Activated CD4-positive, alpha-beta T cell treated with anti-CD3 and anti-CD28 coated beads for 36 hours (primary cell): ENCODE results near the gene CYP8B1. TPM values are rescaled to one million over a fixed set of nuclear protein-coding genes. Genes with fewer than 3 reads are reported as not detected.

Experiments used
- ATAC-seq: fragments of 200-7000 bp; cut with Tn5 transposase; one replicate; pipeline ENCODE4 v1.10.0; 2021; ENCODE audit warnings: mild to moderate bottlenecking, moderate library complexity
- CTCF ChIA-PET: fragments of 350-600 bp; sonication (Branson Sonifier 250); formaldehyde crosslinking; loops from one replicate; lab custom pipeline; 2021; ENCODE audit warnings: antibody characterized with exemption; lab: Charles Lee
- POLR2A ChIA-PET: fragments of 350-600 bp; sonication (Branson Sonifier 250); formaldehyde crosslinking; loops from one replicate; lab custom pipeline; 2021; ENCODE audit warnings: antibody characterized with exemption, inconsistent platforms; lab: Charles Lee
- DNase-seq: peaks from one replicate; pipeline ENCODE4 v3.0.0-alpha.2; 2020
- H3K27ac Mint-ChIP-seq: one replicate; pipeline ENCODE4 v1.8.0; 2021; ENCODE audit warnings: mixed read lengths
- H3K27me3 Mint-ChIP-seq: one replicate; pipeline ENCODE4 v1.8.0; 2021; ENCODE audit warnings: mixed read lengths
- H3K36me3 Mint-ChIP-seq: one replicate; pipeline ENCODE4 v1.8.0; 2021; ENCODE audit warnings: low read depth, mixed read lengths
- H3K4me1 Mint-ChIP-seq: one replicate; pipeline ENCODE4 v1.8.0; 2021; ENCODE audit warnings: mixed read lengths
- H3K4me3 Mint-ChIP-seq: one replicate; pipeline ENCODE4 v1.8.0; 2021; ENCODE audit warnings: mild to moderate bottlenecking, moderate library complexity, mixed read lengths
- H3K9me3 Mint-ChIP-seq: one replicate; pipeline ENCODE4 v1.8.0; 2021; ENCODE audit warnings: low read depth, mixed read lengths
- intact Hi-C, 2 experiments: fragments of 100-400 bp; cut with DNase I in 1 of 2; cut with micrococcal nuclease in 1 of 2; formaldehyde crosslinking; loops; one replicate each; pipeline versions ENCODE4 v1.14.2 to v1.15.1; 2022 to 2024; cut with DNase I, micrococcal nuclease
- total RNA-seq, 2 experiments: library from RNA; stranded (reverse); gene quantifications; one replicate each; pipeline ENCODE4 v1.2.3, GENCODE V29; 2021

The CYP8B1 gene
- total RNA-seq, 2 experiments from 2014 or later = not detected

DNA sequence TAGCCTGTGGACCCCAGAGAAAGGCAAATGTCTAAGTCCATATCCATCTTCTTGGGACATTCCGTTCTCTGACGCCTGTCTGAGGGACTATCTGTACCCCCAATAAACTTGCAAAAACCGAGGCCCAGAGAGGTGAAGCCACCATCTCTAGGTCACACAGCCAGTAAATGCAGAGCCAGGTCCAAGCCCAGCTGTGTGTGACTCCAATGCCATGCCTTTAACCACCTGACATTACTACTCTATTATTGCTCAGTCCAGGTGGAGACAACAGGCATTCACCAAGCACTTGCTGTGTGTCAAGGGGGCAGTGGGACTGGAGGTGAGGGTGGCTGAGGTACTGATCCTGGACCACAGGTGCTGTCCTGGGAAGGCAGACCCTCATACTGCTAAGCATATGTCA lies 25.4 kb downstream of the CYP8B1 start:
- Mint-ChIP-seq H3K27ac (no peak overlapping the region), H3K9me3 (no peaks in the 10 kb centered on the region), H3K4me1 (peaks cover 15% of the 10 kb centered on the region), H3K36me3 (no peaks in the 10 kb centered on the region), H3K4me3 (no peak overlapping the region), H3K27me3 (peaks cover 1% of the 10 kb centered on the region)
- ATAC-seq = no peak
- ChIA-PET POLR2A (no interaction called here), CTCF (no interaction called here)
- no peak for DNase-seq
- intact Hi-C loops = no loop called here

- Mint-ChIP-seq H3K27ac (no peak overlapping the region), H3K27me3 (no peaks in the 10 kb centered on the region), H3K4me3 (no peak overlapping the region), H3K36me3 (no peaks in the 10 kb centered on the region), H3K9me3 (no peaks in the 10 kb centered on the region), H3K4me1 (peaks cover 15% of the 10 kb centered on the region)
- ChIA-PET CTCF (no interaction called here), POLR2A (no interaction called here)
- intact Hi-C loops = no loop called here
- DNase-seq = no peak
- ATAC-seq = no peak
These were observed 26.7 kb downstream of the CYP8B1 start for GRCh38 chr3:42849017-42849416.

DNA sequence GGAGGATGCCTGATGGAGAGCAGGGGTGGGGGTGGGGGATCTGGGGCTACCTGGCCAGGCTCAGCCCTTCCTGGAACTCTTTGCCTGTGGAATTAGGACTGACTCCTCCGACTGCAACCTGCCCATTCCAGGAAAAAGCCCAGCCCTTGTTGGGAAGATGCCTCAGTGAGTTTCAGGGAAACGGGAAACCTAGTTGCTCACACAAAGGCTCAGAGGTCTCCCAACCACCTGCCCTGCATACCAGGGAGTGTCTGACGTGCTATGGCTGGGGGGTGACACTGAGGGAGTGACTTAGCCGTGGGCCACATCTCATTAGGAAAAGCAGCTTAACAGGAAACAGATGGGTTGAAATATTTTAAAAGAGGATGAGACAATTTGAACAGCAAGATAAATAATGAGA lies 27.9 kb downstream of the CYP8B1 start:
- Mint-ChIP-seq H3K4me3 (no peak overlapping the region), H3K9me3 (no peaks in the 10 kb centered on the region), H3K36me3 (no peaks in the 10 kb centered on the region), H3K4me1 (peaks cover 15% of the 10 kb centered on the region), H3K27ac (no peak overlapping the region), H3K27me3 (no peaks in the 10 kb centered on the region)
- ATAC-seq (no peak), DNase-seq (no peak)
- intact Hi-C loops = no loop called here
- POLR2A ChIA-PET = no interaction called here
- CTCF ChIA-PET = interaction anchor here (0.6 kb wide), 1 partner anchor 16 kb away, joined by 3 read pairs; no protein-coding TSS in a partner anchor

GRCh38 chr3:42846685-42847522 lies 28.8 kb downstream of the CYP8B1 start:
- ChIA-PET CTCF (interaction anchor here (0.6 to 1.0 kb wide), 2 partner anchors 16 to 95 kb away, joined by 3 to 4 read pairs; no protein-coding TSS in a partner anchor), POLR2A (no interaction called here)
- no peak overlapping the region for H3K4me3 Mint-ChIP-seq
- H3K36me3 Mint-ChIP-seq = no peaks in the 10 kb centered on the region
- H3K9me3 Mint-ChIP-seq = no peaks in the 10 kb centered on the region
- H3K27me3 Mint-ChIP-seq = no peaks in the 10 kb centered on the region
- peaks cover 15% of the 10 kb centered on the region for H3K4me1 Mint-ChIP-seq
- ATAC-seq (peak; percentile 71), DNase-seq (peak; percentile 9)
- intact Hi-C loops = no loop called here
- peak overlapping the region; percentile 55 for H3K27ac Mint-ChIP-seq

- peaks cover 15% of the 10 kb centered on the region for H3K4me1 Mint-ChIP-seq
- H3K36me3 Mint-ChIP-seq = no peaks in the 10 kb centered on the region
- CTCF ChIA-PET = interaction anchor here (1.4 kb wide), 1 partner anchor 14 kb away, joined by 4 read pairs; no protein-coding TSS in a partner anchor
- intact Hi-C loops = no loop called here
- ATAC-seq (no peak), DNase-seq (no peak)
- POLR2A ChIA-PET = no interaction called here
- H3K4me3 Mint-ChIP-seq = no peak overlapping the region
- no peak overlapping the region for H3K27ac Mint-ChIP-seq
- no peaks in the 10 kb centered on the region for H3K27me3 Mint-ChIP-seq
- no peaks in the 10 kb centered on the region for H3K9me3 Mint-ChIP-seq
These were observed 30.9 kb downstream of the CYP8B1 start for GRCh38 chr3:42844815-42845214.

- no peaks in the 10 kb centered on the region for H3K36me3 Mint-ChIP-seq
- H3K9me3 Mint-ChIP-seq = no peaks in the 10 kb centered on the region
- no peaks in the 10 kb centered on the region for H3K27me3 Mint-ChIP-seq
- DNase-seq = no peak
- ChIA-PET POLR2A (no interaction called here), CTCF (interaction anchor here (1.4 kb wide), 1 partner anchor 13 kb away, joined by 4 read pairs; no protein-coding TSS in a partner anchor)
- ATAC-seq = no peak
- no peak overlapping the region for H3K27ac Mint-ChIP-seq
- no peak overlapping the region for H3K4me3 Mint-ChIP-seq
- peaks cover 15% of the 10 kb centered on the region for H3K4me1 Mint-ChIP-seq
- intact Hi-C loops = no loop called here
These were observed 31.3 kb downstream of the CYP8B1 start for GRCh38 chr3:42844412-42844713.

DNA sequence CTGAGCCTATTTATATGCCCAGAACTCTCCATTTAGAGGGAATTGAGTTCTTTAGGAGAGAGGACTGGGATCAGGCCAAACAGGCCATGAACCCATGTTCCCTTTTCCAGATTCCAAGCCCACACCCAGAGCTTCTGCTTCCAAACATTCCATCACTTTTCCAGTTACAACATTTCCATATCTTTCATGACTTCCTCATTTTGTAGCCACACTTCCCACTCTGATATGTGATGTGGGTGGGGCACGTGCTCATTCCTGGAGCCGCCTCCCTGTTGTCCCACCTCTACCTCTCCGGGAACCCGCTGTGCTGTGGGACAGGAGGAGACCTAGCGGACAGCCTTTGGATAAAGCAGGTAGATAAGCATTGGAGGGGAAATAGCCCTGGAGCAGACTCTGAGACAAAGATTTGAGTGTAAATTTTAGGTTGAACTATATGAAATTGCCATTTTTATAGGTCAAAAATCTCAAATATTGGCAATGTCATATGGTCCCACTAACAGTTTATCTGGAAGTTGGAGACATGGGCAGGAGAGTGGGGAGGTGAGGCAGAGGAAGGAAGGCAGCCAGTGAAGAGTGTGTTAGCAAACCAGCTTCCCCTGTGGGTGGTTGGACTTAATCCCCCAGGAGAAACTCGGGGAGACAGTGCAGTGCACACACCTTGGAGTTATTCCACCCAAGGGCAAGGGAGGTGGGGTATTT lies 31.8 kb downstream of the CYP8B1 start:
- Mint-ChIP-seq H3K4me1 (peaks cover 15% of the 10 kb centered on the region), H3K4me3 (no peak overlapping the region), H3K9me3 (no peaks in the 10 kb centered on the region), H3K36me3 (no peaks in the 10 kb centered on the region), H3K27me3 (no peaks in the 10 kb centered on the region), H3K27ac (no peak overlapping the region)
- POLR2A ChIA-PET = no interaction called here
- intact Hi-C loops = no loop called here
- CTCF ChIA-PET = interaction anchor here (1.4 kb wide), 1 partner anchor 13 kb away, joined by 4 read pairs; no protein-coding TSS in a partner anchor
- no peak for ATAC-seq
- DNase-seq = no peak

DNA sequence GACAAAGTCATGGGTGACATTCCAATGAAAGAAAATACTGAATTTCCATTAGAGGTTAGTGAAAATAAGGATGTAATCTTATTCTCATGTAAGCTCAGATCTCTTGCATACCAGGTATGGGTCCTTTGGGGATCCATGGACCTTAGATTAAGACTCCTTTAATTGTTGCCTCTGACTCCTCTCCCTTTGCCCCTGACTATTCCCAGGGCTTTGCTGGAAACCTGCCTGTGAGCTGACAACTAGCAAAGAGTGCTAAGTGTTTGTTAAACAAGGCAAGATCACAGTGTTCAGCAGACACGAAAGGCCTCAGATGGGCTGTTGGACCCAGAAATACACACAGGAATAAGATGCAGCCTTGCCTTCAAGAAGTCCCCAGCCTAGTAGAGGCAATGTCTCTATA lies 34.3 kb downstream of the CYP8B1 start:
- H3K4me3 Mint-ChIP-seq = no peak overlapping the region
- intact Hi-C loops = no loop called here
- H3K27ac Mint-ChIP-seq = no peak overlapping the region
- POLR2A ChIA-PET = no interaction called here
- DNase-seq (no peak), ATAC-seq (no peak)
- H3K4me1 Mint-ChIP-seq = peaks cover 3% of the 10 kb centered on the region
- no peaks in the 10 kb centered on the region for H3K36me3 Mint-ChIP-seq
- H3K9me3 Mint-ChIP-seq = no peaks in the 10 kb centered on the region
- CTCF ChIA-PET = interaction anchor here (1.7 kb wide), 1 partner anchor 37 kb away, joined by 4 read pairs; no protein-coding TSS in a partner anchor
- H3K27me3 Mint-ChIP-seq = no peaks in the 10 kb centered on the region

- ChIA-PET CTCF (interaction anchor here (0.7 to 1.8 kb wide), 12 partner anchors 9 to 95 kb away, joined by 3 to 10 read pairs (median 4); no protein-coding TSS in a partner anchor), POLR2A (interaction anchor here (0.6 kb wide), 3 partner anchors 64 to 271 kb away, joined by 3 to 5 read pairs (median 4); no protein-coding TSS in a partner anchor)
- intact Hi-C loops = loop anchor here (1.0 to 2.0 kb wide), 3 partner anchors 8 to 59 kb away; no protein-coding TSS in a partner anchor
- DNase-seq (peak; percentile 53), ATAC-seq (peak; percentile 98)
- no peaks in the 10 kb centered on the region for H3K9me3 Mint-ChIP-seq
- no peaks in the 10 kb centered on the region for H3K36me3 Mint-ChIP-seq
- H3K27me3 Mint-ChIP-seq = no peaks in the 10 kb centered on the region
- H3K4me1 Mint-ChIP-seq = no peaks in the 10 kb centered on the region
- H3K4me3 Mint-ChIP-seq = no peak overlapping the region
- no peak overlapping the region for H3K27ac Mint-ChIP-seq
These were observed 36.1 kb downstream of the CYP8B1 start for GRCh38 chr3:42839616-42840015.

DNA sequence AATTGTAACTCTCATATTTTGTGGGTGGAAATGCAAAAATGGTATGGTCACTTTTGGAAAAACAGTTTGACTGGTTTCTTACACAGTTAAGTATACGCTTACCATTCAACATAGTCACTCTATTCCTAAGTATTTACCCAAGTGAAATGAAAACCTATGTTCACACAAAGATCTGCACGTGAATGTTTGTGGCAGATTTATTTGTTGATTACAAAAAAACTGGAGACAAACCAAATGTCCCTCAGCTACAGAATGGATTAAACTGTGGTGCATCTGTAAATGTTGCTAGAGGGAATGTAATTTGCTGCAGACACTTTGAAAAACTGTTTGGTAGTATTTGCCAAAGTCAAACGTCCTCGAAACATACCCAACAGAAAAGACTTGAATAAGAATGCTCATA lies 37.1 kb downstream of the CYP8B1 start:
- no peaks in the 10 kb centered on the region for H3K36me3 Mint-ChIP-seq
- intact Hi-C loops = loop anchor here in 1 of 2 experiments (2.0 kb wide), 1 partner anchor 58 kb away; no protein-coding TSS in a partner anchor
- H3K27ac Mint-ChIP-seq = no peak overlapping the region
- ChIA-PET POLR2A (no interaction called here), CTCF (interaction anchor here (0.6 to 1.8 kb wide), 5 partner anchors 8 to 61 kb away, joined by 3 to 10 read pairs (median 6); no protein-coding TSS in a partner anchor)
- peaks cover 2% of the 10 kb centered on the region for H3K27me3 Mint-ChIP-seq
- no peaks in the 10 kb centered on the region for H3K4me1 Mint-ChIP-seq
- H3K4me3 Mint-ChIP-seq = no peak overlapping the region
- no peak for ATAC-seq
- no peaks in the 10 kb centered on the region for H3K9me3 Mint-ChIP-seq
- no peak for DNase-seq
